K562 (cell line): Measurements from ENCODE around the gene IGSF9. TPM values are rescaled to one million over a fixed set of nuclear protein-coding genes. Genes with fewer than 3 reads are reported as not detected.
A peak's percentile ranks its signal among the peaks of the same experiment; 100 is the strongest.

Source experiments
- DPF2 ChIP-seq: fragments of 450-650 bp; IDR thresholded peaks from 2 replicates; pipeline ENCODE4 v1.6.1; 2016
- FOSL1 ChIP-seq: fragments of 200-800 bp; sonication (Bioruptor generic); conservative IDR thresholded peaks from 2 replicates; pipeline ENCODE4 v1.6.1; 2016; ENCODE audit warnings: missing genetic modification characterization, missing compliant biosample characterization
- LEF1 ChIP-seq: fragments of 450-650 bp; IDR thresholded peaks from 2 replicates; pipeline ENCODE4 v1.6.1; 2016; ENCODE audit warnings: mild to moderate bottlenecking
- MGA ChIP-seq: fragments of 450-650 bp; IDR thresholded peaks from 2 replicates; pipeline ENCODE4 v1.6.1; 2016; ENCODE audit warnings: mild to moderate bottlenecking, moderate library complexity
- ZNF584 ChIP-seq: fragments of 200-800 bp; sonication (Bioruptor generic); IDR thresholded peaks from 2 replicates; pipeline ENCODE4 v1.6.1; 2016; ENCODE audit warnings: low read depth, mild to moderate bottlenecking, missing genetic modification characterization, missing compliant biosample characterization
- polyA plus RNA-seq, 8 experiments: library from polyadenylated mRNA; depleted of rRNA in 4 of 8; stranded (reverse) in 5 of 8; unstranded in 3 of 8; fragments of >200 nt; fragmentation: Nextera tagmentation in 2 of 8; fragmentation: Illumina TruSeq in 1 of 8; extraction: Ambion mirVana in 2 of 8; extraction: Trizol in 1 of 8; gene quantifications; 2 replicates each; pipeline versions ENCODE4 v1.2.1 to v1.2.3, GENCODE V29; 2011 to 2014; ENCODE audit warnings: inconsistent platforms in 1 of 8, missing spikeins in 1 of 8
- total RNA-seq, 7 experiments: library from RNA; depleted of rRNA in 6 of 7; stranded (reverse); fragments of >200 nt in 6 of 7; fragmentation: Illumina TruSeq in 2 of 7; extraction: Trizol in 2 of 7; gene quantifications; 2 replicates each; pipeline versions ENCODE4 v1.2.1 to v1.2.3, GENCODE V29; 2011 to 2021; ENCODE audit warnings: low replicate concordance in 1 of 7
- TF ChIP-seq, protein P1 (sequence below), 2 experiments: fragments of 450-650 bp; IDR thresholded peaks; 2 replicates each; pipeline ENCODE4 v1.6.1; 2016; ENCODE audit warnings: mild to moderate bottlenecking in 2 of 2, borderline replicate concordance in 1 of 2, low read depth in 1 of 2, moderate library complexity in 1 of 2

Gene IGSF9
- total and polyA plus RNA-seq, 9 of the 15 experiments (the other 6 are each of a cell fraction or from before 2014, with no cell fraction given) = 0.03 to 0.29 (median 0.07) TPM; not detected in 1

- TF ChIP-seq MGA (peak; percentile 56), ZNF584 (CRISPR knock-in tag) (no peak), FOSL1 (tag) (peak; percentile 91), LEF1 (no peak; the same call in 1 of the 2 replicates), DPF2 (peak; percentile 68)
- TF ChIP-seq, protein P1, sequence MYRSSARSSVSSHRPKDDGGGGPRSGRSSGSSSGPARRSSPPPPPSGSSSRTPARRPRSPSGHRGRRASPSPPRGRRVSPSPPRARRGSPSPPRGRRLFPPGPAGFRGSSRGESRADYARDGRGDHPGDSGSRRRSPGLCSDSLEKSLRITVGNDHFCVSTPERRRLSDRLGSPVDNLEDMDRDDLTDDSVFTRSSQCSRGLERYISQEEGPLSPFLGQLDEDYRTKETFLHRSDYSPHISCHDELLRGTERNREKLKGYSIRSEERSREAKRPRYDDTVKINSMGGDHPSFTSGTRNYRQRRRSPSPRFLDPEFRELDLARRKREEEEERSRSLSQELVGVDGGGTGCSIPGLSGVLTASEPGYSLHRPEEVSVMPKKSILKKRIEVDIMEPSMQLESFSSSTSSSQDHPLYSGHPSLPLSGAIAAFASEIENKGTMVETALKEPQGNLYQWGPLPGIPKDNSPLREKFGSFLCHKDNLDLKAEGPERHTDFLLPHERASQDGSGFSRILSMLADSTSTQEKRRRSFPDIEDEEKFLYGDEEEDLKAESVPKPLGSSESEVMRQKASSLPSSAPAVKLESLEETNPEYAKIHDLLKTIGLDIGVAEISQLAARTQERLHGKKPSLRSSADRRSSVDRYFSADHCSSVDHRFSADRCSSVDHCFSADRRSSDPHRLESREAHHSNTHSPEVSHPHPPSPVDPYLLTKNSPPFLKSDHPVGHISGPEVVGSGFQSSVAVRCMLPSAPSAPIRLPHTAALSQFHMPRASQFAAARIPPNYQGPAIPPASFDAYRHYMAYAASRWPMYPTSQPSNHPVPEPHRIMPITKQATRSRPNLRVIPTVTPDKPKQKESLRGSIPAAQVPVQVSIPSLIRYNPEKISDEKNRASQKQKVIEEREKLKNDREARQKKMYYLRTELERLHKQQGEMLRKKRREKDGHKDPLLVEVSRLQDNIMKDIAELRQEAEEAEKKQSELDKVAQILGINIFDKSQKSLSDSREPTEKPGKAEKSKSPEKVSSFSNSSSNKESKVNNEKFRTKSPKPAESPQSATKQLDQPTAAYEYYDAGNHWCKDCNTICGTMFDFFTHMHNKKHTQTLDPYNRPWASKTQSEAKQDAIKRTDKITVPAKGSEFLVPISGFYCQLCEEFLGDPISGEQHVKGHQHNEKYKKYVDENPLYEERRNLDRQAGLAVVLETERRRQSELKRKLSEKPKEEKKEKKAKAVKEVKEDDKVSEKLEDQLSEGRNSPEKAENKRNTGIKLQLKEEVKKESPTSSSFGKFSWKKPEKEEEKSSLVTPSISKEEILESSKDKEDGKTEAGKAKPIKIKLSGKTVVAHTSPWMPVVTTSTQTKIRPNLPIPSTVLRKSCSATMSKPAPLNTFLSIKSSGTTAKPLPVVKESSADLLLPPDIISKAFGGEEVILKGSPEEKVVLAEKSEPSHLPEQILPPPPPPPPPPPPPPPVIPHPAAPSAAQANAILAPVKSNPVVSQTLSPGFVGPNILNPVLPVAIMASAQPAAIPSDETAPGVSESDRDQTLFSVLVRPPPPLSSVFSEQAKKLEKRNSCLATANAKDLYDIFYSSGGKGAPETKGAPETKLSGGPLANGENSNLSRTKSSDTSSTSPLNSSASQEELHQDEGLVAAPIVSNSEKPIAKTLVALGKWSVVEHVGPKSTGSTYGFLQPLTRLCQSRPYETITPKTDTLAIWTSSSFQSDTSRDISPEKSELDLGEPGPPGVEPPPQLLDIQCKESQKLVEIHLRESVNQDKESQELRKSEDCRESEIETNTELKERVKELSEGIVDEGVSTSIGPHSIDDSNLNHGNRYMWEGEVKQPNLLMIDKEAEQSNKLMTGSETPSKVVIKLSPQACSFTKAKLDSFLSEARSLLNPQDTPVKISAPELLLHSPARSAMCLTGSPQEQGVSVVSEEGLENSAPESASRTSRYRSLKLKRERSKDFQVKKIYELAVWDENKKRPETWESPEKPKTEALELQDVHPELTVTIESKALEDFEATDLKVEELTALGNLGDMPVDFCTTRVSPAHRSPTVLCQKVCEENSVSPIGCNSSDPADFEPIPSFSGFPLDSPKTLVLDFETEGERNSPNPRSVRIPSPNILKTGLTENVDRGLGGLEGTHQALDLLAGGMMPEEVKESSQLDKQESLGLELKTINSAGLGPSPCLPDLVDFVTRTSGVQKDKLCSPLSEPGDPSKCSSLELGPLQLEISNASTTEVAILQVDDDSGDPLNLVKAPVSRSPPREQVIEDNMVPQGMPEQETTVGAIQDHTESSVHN (IDR thresholded peaks at IDR 0.05; ENCODE audit: borderline replicate concordance in 1 of 2, low read depth in 1 of 2) = 0 out of 4 replicates have a peak, but pooled peaks of 1 of the 2 experiments have one; percentile 31
These were observed 63.5 kb downstream of the IGSF9 start (continued) for GRCh38 chr1:159881622-159882526.
